GM12878 (cell line): ENCODE results near the gene PLCG1. TPM values are rescaled to one million over a fixed set of nuclear protein-coding genes. Genes with fewer than 3 reads are reported as not detected.

ENCODE experiments used
- ATF7 ChIP-seq: fragments of 450-650 bp; IDR thresholded peaks from 2 replicates; pipeline ENCODE4 v1.6.1; 2016; ENCODE audit warnings: low read depth, mild to moderate bottlenecking
- BHLHE40 ChIP-seq, 2 experiments: fragments of 450-650 bp in 1 of 2; IDR thresholded peaks; 2 replicates each; pipeline ENCODE4 v1.6.1; 2011 to 2017; ENCODE audit warnings: low read depth in 2 of 2, borderline replicate concordance in 1 of 2, improper control_type of control experiment in 1 of 2, low read length in 1 of 2, mild to moderate bottlenecking in 1 of 2
- CEBPZ ChIP-seq: fragments of 150-350 bp; IDR thresholded peaks from 2 replicates; pipeline ENCODE4 v1.6.1; 2016; ENCODE audit warnings: low read depth, low read length
- ETV6 ChIP-seq, 2 experiments: fragments of 450-650 bp in 1 of 2; IDR thresholded peaks in 1 of 2; conservative IDR thresholded peaks in 1 of 2; 2 replicates each; pipeline ENCODE4 v1.6.1; 2014; ENCODE audit warnings: antibody characterized with exemption in 1 of 2, borderline replicate concordance in 1 of 2, low read depth in 1 of 2, mild to moderate bottlenecking in 1 of 2, moderate library complexity in 1 of 2
- JUND ChIP-seq: IDR thresholded peaks from 2 replicates; pipeline ENCODE4 v1.6.1; 2012; ENCODE audit warnings: low read depth, mild to moderate bottlenecking, low read length, improper control_type of control experiment, moderate library complexity
- PAX8 ChIP-seq: fragments of 450-650 bp; IDR thresholded peaks from 2 replicates; pipeline ENCODE4 v1.6.1; 2017; ENCODE audit warnings: mild to moderate bottlenecking, moderate library complexity
- PKNOX1 ChIP-seq: fragments of 450-650 bp; IDR thresholded peaks from 2 replicates; pipeline ENCODE4 v1.6.1; 2016; ENCODE audit warnings: mild to moderate bottlenecking
- POLR2A ChIP-seq: IDR thresholded peaks from 2 replicates; pipeline ENCODE4 v1.6.1; 2011; ENCODE audit warnings: low read depth, mild to moderate bottlenecking, low read length
- POLR2AphosphoS5 ChIP-seq: IDR thresholded peaks from 2 replicates; pipeline ENCODE4 v1.6.1; 2011; ENCODE audit warnings: mild to moderate bottlenecking, low read length, inconsistent platforms
- RB1 ChIP-seq: fragments of 450-650 bp; formaldehyde crosslinking; IDR thresholded peaks from 2 replicates; pipeline ENCODE4 v1.6.1; 2017; ENCODE audit warnings: mild to moderate bottlenecking, borderline replicate concordance
- RELA ChIP-seq: fragments of 450-650 bp; IDR thresholded peaks from 2 replicates; pipeline ENCODE4 v1.8.0; 2014; ENCODE audit warnings: borderline replicate concordance; ENCODE audit not compliant: partially characterized antibody
- SP1 ChIP-seq: IDR thresholded peaks from one replicate; pipeline ENCODE4 v1.6.1; 2011; ENCODE audit warnings: low read depth, low read length
- SPI1 ChIP-seq: IDR thresholded peaks from 2 replicates; pipeline ENCODE4 v1.6.1; 2011; ENCODE audit warnings: low read depth, mild to moderate bottlenecking, low read length, moderate library complexity, borderline replicate concordance; ENCODE audit not compliant: insufficient read depth
- SRF ChIP-seq, 2 experiments: IDR thresholded peaks; 2 replicates each; pipeline ENCODE4 v1.6.1; 2011; ENCODE audit warnings: low read depth in 2 of 2, low read length in 2 of 2, mild to moderate bottlenecking in 1 of 2, moderate library complexity in 1 of 2
- TARDBP ChIP-seq: IDR thresholded peaks from 2 replicates; pipeline ENCODE4 v1.6.1; 2016; ENCODE audit warnings: borderline replicate concordance
- TCF12 ChIP-seq: IDR thresholded peaks from 2 replicates; pipeline ENCODE4 v1.6.1; 2011; ENCODE audit warnings: low read depth, mild to moderate bottlenecking, low read length
- ZBTB33 ChIP-seq: fragments of 450-650 bp; IDR thresholded peaks from 2 replicates; pipeline ENCODE4 v1.6.1; 2017; ENCODE audit warnings: mild to moderate bottlenecking
- ZNF274 ChIP-seq: IDR thresholded peaks from one replicate; pipeline ENCODE4 v1.8.0; 2011; ENCODE audit not compliant: insufficient read length, insufficient read depth
- ZNF687 ChIP-seq: fragments of 450-650 bp; IDR thresholded peaks from 2 replicates; pipeline ENCODE4 v1.6.1; 2017; ENCODE audit warnings: mild to moderate bottlenecking, moderate library complexity
- polyA plus RNA-seq, 11 experiments: library from polyadenylated mRNA; depleted of rRNA in 4 of 11; unstranded in 6 of 11; stranded (reverse) in 5 of 11; fragments of >200 nt; fragmentation: Nextera tagmentation in 4 of 11; fragmentation: Illumina TruSeq in 1 of 11; extraction: Ambion mirVana in 4 of 11; extraction: Trizol in 1 of 11; gene quantifications; 1 replicate in 1 of 11; 2 replicates in 10 of 11; pipeline versions ENCODE4 v1.2.1 to v1.2.3, GENCODE V29; 2011 to 2016; ENCODE audit warnings: inconsistent platforms in 2 of 11, missing spikeins in 2 of 11, low read depth in 1 of 11
- total RNA-seq, 4 experiments: library from RNA; depleted of rRNA in 3 of 4; stranded (reverse); fragments of >200 nt in 3 of 4; fragmentation: Illumina TruSeq in 1 of 4; extraction: Trizol in 1 of 4; gene quantifications; 2 replicates each; pipeline versions ENCODE4 v1.2.1 to v1.2.3, GENCODE V29; 2013 to 2021

Gene PLCG1
- total and polyA plus RNA-seq, 10 of the 15 experiments (the other 5 are each of a cell fraction or from before 2014, with no cell fraction given): 2.6 to 114 (median 45.3) TPM

GRCh38 chr20:41136680-41137613 lies at the start of gene PLCG1 (continued):
- no peak for TF ChIP-seq PAX8
- no peak for TF ChIP-seq JUND
- TF ChIP-seq BHLHE40 (IDR thresholded peaks at IDR 0.05; ENCODE audit: borderline replicate concordance in 1 of 2, low read depth in 2 of 2, low read length in 1 of 2): peak; percentile 75 to 97
- TF ChIP-seq PKNOX1: peak; percentile 98
- no peak for TF ChIP-seq CEBPZ
- TF ChIP-seq POLR2AphosphoS5: peak; percentile 37; the same call in 1 of the 2 replicates
- no peak for TF ChIP-seq SRF (IDR thresholded peaks at IDR 0.05; ENCODE audit: low read depth in 2 of 2, low read length in 2 of 2)
- TF ChIP-seq SP1: peak; percentile 72
- TF ChIP-seq ETV6 (conservative IDR thresholded peaks at IDR 0.05 in 1 of 2, IDR thresholded peaks at IDR 0.05 in 1 of 2; ENCODE audit: borderline replicate concordance in 1 of 2, low read depth in 1 of 2): no peak
- TF ChIP-seq ZNF687: peak; percentile 58; the same call in 1 of the 2 replicates
- TF ChIP-seq TARDBP: 0 out of 2 replicates have a peak, but pooled peaks have one; percentile 35
- TF ChIP-seq ZBTB33: no peak
- TF ChIP-seq RELA: no peak
- no peak for TF ChIP-seq ZNF274
- TF ChIP-seq TCF12: peak; percentile 7; the same call in 1 of the 2 replicates
- no peak for TF ChIP-seq SPI1
- TF ChIP-seq RB1: peak; percentile 72; the same call in 1 of the 2 replicates
- no peak for TF ChIP-seq ATF7
- TF ChIP-seq POLR2A: peak; percentile 65
